RPMI8226 (cell line): ENCODE results near the gene CREB3.

Experiments
- DNase-seq: peaks from one replicate; pipeline ENCODE4 v3.0.0-alpha.2; 2015

The CREB3 gene

DNA sequence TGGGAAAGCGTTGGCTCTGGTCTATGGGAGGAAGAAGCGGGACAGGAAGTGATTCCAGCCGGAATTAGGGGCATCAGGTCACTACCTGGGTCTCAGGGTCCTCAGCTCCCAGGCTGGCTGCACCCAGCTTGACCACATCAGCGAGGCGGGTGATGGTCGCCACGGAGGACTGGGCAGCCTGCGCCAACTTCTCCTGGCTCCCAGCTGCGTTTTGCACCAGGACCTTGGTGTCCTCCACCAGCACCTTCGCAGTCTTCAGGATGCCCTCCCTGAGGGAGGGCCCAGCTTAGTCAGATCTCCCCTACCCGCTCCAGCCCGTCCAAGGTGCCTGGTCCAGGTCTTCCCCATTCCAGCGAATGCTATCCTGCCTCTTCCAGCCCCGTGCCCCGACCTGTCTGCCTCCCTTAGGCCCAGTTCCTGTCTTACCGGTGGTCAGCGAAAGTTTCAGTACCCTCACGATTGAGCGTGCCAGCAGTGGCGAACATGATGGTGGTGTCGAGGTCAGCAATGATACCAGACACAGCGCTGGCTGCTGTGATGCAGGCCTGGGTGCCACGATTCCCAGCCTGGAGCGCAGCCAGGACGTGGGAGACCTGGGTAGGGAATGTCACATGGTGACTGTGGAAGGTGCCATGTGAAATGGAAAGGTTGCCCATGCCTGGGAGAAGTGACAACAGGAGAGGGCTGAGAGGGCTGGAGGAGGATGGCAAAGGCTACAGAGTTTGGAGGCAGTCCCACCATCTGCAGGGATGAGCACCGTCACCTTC is 28.4 kb upstream of the CREB3 start:
- no peak for DNase-seq

DNA sequence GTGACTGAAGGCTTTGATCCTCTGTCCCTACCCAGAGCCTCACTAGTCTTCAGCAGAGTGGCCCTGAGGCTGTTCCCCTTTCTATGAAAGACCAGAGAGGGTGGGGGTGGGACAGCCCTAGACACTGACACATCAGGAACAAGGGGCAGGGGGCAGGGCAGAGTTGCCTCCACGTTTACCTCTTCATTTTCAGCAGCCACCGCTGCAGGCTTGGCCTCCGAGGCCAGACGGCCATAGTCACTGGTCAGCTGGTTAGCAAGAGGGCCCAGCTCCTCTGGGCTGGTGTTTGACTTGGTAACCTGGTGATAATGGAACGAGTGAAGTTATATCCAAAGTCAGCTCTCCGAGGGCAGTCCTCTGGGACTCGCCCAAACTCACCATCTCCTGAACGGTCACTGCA is 27.1 kb upstream of the CREB3 start:
- no peak for DNase-seq

DNA sequence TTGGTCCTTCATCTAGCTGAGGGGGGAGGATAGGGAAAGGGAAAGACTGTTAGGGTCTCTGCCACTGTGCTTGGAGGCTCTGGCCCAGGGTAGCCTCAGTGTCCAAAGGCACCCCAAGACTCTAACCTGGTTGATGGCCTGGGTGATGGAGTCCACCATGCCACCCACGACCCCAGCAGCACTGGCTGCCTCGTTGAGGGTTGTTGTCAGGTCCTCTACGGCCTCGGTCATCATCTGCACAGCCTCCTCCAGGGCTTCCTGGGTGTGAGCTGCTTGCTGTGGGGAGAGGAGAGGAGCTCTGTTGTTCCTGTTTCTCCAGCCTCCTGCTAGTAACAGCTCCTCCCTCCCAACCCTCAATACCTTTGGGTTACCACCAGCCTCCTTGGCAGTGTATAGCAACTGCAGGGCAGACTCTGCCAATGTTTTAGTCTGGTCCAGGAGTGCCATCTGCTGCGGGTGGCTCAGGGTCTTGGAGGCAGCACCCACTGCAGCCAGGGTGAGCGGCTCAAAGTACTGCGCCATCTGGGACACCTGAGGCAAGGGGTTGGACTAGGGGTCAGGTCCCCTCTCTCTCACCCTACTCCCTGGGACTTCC is 26.5 kb upstream of the CREB3 start:
- no peak for DNase-seq

DNA sequence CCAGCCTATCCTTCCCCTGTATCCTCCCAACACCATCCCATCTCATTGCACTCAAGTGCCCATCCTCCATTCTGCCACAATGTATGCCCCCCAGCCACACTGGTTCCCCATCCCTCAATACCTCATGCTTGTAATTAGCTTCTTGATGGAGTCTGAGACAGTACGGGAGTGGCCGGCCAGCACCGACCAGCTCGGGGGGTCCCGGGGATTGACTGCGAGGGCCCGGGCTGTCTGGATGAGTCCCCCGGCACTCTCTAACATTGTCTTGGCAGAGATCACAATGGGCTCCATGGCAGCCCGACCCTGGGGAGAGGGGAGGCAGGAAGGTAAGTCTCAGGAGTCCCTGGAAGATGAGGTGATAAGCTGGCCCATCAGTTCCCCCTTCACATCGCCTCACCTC is 25.5 kb upstream of the CREB3 start:
- no peak for DNase-seq

DNA sequence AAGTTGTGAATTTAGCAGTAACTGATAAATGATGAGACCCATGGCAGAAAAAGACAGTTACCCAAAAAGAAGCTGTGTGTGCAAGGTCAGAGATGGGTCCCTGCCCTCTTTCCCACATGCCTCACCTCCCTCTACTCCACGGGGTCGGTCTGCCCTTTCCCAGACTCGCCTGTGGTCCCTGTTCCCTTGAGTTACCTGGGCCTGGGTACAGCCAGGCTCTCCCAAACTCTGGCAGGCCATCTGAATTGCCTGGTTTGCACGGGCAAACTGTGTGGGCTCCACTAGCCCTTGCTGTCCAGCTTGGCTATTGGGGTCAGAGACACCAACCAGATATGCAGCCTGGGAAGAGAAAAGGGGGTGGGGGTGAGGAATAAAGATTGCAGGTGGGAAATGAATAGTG is 24.3 kb upstream of the CREB3 start:
- no peak for DNase-seq

DNA sequence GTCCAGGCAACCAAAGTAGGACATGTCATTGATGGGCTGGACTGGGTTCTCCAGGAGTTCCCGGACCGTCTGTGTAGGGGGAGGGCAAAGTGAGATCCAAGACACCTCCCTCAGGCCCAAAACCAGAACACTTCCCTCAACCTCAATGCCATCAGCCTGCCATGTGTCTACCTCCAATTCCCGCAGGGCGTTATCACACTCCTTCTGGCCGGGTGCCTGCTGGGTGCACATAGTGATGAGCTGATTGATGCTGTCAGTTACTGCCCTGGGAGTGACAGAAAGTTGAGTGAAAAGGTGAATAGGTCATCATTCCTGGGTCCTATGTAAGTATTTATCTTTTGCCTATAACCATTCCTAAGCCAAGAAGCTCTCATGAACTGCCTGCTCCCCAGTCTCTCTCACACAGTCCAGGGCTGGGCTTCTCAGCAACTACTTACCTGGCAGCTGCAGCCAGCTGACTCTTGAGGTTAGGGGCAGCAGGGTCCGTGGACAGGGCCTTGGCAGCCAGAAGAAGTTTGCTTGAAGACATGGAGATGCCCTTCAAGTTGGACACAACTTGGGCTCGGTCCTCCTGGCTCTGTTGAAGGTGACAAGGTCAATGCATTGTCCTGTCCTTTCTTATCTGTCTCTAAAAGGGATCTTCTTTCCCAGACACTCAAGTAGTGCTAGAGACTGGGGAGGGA is 21.5 kb upstream of the CREB3 start:
- no peak for DNase-seq

DNA sequence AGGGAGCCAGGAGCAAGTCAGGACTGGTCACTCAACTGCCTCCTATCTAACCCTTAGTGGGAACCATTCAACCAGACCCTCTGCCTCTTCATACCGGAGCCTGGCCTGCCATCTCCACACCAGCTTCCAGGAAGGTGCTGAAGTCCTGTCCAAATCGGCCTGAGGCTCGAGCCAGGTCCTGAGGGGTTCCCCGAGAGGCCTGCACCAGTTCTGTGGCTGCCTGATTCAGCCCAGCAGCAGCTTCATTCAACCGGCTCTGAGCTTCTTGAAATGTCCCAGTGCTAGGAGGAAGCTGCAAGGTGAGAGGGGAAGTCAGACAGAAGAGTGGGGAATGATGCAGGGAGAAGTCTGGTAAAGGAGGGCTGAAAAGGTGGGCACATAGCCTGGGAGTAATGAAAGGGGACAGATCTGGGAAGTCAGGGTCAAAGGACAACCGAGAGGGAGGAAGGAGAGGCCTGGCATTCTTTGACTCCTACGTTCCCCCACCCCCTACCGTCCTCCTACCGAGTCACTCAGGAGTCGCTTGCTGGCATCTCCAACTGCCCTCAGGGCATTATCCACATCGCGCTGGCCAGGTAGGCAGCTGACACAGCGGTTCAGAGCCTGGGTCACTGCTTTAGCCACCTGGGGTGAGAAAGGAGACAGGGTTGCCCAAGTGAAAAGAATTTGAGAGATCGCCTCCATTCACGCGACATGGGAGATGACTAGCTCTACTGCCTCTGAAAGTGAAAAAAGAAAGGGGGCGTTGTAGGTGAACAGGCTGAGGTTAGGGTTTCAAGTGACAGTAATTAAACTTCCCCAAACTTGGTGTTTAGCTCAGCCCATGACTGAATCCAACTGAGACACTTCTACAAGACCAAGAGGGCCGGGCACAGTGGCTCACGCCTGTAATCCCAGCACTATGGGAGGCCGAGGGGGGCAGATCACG is 20.7 kb upstream of the CREB3 start:
- no peak for DNase-seq

DNA sequence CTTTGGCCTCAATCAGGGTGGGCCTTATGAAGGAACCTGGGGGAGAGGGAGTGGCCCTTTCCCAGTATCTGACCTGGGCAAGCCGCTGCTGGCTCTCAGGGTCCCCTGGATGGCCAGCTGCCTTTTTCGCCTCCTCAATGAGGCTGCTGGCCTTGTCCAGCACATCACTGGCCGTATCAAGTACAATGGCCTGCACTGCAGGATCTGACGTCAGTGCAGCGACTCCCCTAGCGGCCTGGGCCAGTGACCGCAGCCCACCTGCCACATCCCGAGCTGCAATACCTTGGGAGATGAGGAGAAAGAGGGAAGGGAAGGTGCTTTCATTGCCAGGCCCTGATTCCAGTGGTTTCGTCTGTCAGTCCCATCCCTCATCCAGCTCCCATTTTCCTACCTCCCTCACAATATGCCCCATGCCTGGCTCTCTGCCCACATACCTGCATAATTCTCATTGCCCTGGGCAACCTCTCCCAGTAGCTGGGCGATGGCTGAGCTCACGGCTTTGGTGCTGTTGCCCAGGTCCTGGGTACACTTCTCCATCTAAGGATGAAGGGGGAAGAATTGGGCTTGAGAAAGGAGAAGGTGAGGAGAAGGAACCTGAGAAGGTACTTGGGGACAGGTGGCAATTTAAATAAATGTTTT is 19.6 kb upstream of the CREB3 start:
- DNase-seq = no peak

DNA sequence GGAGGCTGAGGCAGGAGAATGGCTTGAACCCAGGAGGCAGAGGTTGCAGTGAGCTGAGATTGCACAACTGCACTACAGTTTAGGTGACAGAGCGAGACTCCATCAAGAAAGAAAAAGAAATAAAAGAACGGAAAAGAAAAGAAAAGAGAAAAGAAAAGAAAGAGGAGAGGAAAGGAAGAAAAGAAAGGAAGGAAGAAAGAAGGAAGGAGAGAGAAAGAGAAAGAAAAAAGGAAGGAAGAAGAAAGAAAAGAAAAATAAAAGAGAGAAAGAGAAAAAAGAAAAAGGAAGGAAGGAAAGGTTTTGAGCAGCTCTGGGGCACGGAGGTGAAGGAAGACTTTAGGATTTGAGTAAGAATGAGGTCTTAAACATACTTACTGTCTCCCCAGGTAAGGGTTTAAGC is 18.9 kb upstream of the CREB3 start:
- DNase-seq = no peak

DNA sequence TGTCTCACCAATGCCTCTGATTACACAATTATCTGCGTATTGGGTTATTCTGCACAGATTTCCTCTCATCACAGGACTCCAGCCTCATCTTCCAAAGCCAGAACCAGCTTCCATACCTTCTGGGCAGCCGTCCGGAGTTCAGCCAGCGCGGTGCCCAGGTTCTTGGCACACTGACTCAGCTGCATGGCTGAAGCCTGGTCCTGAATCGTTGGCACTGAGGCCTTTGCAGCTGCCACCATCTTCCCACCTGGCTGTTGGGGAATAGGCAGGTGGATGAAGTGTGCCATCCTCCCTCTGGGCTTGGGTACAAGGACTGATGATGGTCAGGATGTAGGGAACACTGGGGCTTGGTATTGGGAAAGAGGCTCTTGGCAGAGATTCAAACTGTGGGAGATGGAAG is 18.3 kb upstream of the CREB3 start:
- no peak for DNase-seq

DNA sequence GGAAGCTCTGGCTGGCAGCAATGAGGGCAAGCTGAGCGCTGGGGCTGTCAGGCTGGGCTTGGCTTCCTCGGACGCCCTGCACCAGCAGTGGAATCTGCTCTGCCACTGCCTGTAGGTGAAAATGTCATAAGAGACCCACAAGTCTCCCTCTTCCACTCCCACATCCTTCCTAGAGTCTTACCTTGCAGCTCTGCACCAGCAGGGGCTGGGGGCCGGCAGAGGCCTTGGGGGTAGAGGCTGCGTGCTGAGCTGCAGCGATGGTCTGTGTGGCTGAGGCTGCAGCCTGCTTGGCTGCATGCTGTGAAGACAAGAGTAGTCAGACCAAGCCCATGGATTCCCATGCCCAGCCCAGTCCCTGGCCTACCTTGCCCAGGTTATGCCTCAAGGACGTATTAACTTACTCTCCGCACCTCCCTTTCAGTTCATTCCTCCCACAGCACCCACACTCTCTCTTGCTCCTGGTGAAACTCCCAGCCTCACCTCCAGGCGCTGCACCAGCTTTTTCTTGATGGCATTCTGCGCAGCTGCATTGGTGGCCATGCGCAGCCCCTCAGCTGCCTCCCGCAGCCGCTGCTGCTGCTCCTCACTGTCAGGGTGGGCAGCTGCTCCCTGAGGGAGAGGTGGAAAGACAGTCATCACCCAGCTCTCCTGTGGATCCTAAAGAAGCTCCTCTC is 17.8 kb upstream of the CREB3 start:
- no peak for DNase-seq

DNA sequence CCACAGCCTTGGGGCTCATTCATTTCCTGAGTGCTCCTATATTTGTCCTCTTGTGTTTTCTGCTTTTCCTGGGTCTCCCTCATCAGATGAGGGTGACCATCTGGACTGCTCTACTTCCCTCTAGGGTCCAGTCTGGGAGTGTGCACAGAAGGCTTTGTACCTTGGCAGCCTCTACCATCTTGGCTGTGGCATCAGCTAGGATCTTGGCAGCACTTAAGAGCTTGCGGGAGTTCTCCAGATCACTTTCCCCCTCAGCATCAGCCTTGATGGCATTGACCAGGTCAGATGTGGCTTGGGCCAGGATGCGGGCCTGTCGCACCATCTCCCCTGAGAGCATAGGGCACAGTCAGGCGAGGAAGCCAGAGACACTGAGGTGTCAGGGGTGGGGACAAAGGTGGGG is 16.2 kb upstream of the CREB3 start:
- DNase-seq = no peak

DNA sequence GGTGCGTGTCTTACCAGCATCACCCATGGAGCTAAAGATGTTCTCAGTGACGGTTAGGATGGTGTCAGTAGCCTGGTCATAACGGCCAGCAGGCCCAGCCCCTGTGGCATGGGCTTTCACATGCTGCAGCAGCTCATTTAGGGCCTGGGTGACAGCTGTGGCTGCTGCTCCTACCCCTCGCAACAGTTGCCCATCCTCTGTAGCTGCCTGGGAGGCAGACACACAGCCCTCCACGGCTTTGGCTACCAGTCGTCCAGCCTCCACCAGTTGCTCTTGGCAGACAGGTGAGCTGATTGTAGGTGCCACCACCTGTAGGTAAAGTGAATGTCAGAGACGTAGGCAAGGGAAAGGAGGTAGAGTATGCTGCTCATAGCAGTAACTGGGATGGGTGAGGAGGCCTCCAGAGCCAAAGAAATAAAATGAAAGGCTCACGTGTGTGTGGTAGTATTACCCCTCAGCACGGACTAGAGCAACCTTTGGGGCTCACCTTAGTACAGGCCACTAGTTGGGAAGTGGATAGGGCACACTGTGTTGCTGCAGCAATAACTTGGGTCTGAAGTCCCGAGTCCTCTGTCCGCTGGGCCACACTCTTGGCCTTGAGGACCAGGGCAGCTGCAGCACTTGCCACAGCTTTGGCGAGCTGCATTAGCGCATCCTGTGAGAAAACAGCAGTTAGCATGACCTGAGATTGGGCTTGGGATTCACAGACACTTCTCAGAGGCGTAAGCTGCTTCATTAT is 15.2 kb upstream of the CREB3 start:
- no peak for DNase-seq

DNA sequence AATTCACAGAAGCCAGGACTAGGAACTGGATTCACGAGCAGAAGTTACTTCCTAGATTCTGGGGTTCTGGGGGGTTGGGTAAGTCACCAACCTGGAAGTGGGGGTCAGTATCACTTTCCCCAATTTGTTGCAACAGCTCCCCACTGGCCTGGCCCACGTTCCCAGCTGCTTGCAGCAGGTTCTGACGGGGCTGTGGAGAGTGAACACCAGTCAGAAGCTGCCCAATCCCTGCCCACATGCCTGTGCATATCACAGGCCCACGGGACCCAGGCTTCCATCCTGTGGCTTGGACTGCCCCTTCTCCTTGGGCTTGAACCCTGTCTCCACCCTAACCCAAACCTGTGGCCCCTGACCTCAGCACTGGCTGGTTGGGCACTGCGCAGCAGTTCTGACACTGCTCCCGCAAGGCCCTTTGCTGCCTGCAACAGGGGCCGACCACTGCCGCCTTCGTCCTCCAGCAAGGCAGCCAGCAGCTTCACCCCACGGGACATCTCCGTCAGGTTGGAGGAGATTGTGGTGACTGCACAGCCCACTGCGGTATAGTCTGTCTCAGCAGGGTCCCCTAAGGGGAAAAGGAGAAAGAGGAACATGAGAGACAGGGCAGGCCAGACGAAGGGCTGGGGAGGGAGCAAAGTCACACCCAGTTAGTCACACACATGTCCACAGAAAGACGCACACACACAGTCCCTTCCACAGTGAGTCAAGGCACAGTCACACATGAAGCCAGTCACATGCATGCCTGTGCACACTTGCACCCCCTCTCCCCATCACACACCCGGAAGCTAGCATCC is 13.6 kb upstream of the CREB3 start:
- DNase-seq = no peak

DNA sequence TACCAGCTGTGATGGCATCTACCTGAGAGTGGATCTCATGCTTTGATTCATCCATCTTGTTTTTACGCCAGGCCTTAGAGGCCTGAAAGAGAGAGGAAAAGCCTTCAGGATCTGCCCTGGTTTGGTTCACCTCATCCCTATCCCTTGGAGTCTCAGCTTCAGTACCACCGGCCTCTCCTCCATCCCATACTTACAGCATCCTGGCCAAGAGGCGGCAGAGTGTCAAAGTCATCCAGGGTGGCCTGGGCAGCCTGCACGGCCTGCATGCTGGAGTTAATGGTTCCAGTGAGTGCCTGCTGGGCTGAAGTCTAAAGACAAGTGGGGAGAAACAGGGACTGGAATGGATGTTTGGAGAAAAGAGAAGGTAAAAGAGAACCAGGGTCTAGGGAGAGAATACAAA is 12.9 kb upstream of the CREB3 start:
- no peak for DNase-seq

DNA sequence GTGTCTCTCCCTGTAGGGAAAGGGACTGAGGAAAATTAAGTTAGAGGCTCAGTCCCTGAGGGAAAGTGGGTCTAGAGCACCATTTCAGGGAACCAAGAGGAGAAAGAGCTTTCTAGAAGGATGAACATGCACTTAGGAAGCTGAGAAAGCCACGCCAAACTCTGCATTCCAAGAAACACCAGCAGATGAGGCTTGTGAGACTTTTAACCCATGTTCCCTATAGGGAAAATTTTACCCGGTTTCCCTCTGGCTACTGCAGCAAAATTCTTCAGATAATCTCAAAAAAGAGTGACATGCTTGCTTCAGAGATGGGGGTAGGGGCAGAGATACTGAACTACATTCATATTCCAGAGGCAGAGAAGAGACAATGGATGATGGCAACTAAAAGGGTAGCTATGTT is 9.0 kb upstream of the CREB3 start:
- DNase-seq = no peak

DNA sequence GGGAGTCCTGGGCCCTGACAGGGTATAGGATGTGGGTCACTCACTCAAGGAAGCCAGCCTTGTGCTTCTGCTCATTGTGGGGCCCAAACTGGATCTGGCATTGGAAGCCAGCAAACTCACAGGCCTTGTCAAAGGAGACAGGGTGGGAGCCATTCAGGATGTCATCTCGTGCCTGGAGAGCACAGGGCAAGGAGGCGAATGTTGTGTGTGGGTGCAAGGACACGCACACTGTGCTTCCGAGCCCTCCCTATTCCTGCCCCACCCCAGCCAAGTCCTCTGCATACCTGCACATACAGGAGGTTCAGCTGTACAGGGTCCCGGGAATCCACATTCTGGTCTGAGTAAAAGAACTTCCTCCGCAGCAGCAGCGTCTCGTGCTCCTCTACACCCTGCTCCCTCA is 8.6 kb upstream of the CREB3 start:
- DNase-seq = no peak

DNA sequence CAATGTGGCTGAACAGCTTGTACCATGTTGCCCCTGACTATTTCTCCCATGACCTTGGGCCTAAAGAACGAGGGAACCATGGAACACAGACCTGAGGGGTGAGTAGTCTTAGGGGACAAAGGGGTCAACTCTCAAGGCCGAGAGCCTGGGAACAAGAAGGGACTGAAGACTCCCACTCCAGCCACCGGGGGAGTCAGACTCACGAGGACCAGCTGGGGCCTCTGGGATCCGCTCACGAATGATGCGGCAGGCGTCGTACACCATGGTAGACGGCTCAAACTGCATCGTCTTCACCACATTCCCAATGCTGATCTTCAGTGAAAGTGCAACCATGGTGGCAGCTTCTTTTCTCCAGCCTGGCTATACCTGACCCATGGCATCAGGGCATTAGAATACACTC is 7.1 kb upstream of the CREB3 start:
- no peak for DNase-seq

DNA sequence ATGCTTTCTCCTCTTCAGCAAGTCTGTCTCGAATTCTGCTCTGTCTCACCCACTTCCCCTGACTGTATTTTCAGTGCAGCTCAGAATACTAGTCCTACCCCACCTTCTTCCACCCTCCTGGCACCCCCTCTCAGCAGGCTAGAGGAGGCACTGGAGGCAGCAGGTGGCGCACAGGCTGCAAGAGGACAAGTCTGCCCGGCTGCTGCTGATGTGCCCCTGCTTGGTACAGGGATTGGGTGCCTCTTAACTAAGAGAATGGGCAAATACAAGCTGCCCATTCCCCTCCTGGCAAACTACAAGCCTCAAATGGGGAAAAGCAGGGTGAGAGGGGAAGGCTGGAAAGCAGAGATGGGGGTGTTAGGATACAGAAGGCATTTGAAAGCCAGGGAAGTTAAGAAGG is 5.5 kb upstream of the CREB3 start:
- no peak for DNase-seq

DNA sequence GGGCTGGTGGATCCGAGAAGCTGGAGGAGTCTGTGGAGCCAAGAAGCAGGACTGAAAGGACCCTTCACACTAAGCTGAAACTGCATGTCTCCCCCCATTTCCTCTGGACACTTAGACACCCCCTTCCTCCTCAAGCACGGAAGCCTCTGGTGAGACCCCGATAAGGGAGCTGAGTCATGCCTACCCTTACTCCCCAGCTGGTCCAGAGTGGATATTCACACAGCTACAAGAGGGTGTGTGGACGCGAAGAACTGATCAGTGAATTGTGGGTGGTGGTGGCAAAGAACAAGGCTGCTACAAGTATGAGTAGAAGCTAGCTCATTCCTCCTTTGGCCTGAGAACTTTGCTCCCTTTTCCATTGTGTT is 4.8 kb upstream of the CREB3 start:
- no peak for DNase-seq
